Chondrocyte (in vitro differentiated cells): ENCODE measurements around the gene RARB. TPM values are rescaled to one million over a fixed set of nuclear protein-coding genes. Genes with fewer than 3 reads are reported as not detected.

ENCODE experiments used
- DNase-seq: peaks from one replicate; pipeline ENCODE4 v3.0.0; 2021; ENCODE audit warnings: mixed read lengths, low spot score
- H3K27ac Mint-ChIP-seq: one replicate; pipeline ENCODE4 v1.8.0; 2021; ENCODE audit warnings: mild to moderate bottlenecking, moderate library complexity, mixed read lengths; ENCODE audit not compliant: unreplicated experiment
- H3K27me3 Mint-ChIP-seq: 2 replicates; pipeline ENCODE4 v1.8.0; 2021; ENCODE audit warnings: low read depth, mixed read lengths
- H3K36me3 Mint-ChIP-seq: 2 replicates; pipeline ENCODE4 v1.8.0; 2021; ENCODE audit warnings: low read depth, mixed read lengths
- H3K4me1 Mint-ChIP-seq: 2 replicates; pipeline ENCODE4 v1.8.0; 2021; ENCODE audit warnings: low read depth, mild to moderate bottlenecking, mixed read lengths
- H3K4me3 Mint-ChIP-seq: one replicate; pipeline ENCODE4 v1.8.0; 2021; ENCODE audit warnings: mild to moderate bottlenecking, moderate library complexity, mixed read lengths; ENCODE audit not compliant: unreplicated experiment
- H3K9me3 Mint-ChIP-seq: 2 replicates; pipeline ENCODE4 v1.8.0; 2021; ENCODE audit warnings: low read depth, mixed read lengths
- CTCF ChIP-seq: fragments of 200-600 bp; sonication (generic); IDR thresholded peaks from 2 replicates; pipeline ENCODE4 v1.5.0; 2021; ENCODE audit warnings: antibody characterized with exemption, mild to moderate bottlenecking, moderate library complexity
- total RNA-seq: library from RNA; stranded (reverse); gene quantifications from 3 replicates; pipeline ENCODE4 v1.2.1, GENCODE V29; 2021

The RARB gene
- total RNA-seq, 1 donor from 2014 or later: 5.9 TPM

GRCh38 chr3:25442486-25442885 lies 14.4 kb downstream of the RARB start:
- Mint-ChIP-seq H3K4me3 (no peak overlapping the region), H3K36me3 (peaks cover 2% of the 10 kb centered on the region), H3K27ac (no peak overlapping the region), H3K9me3 (no peaks in the 10 kb centered on the region), H3K4me1 (peaks cover 36% of the 10 kb centered on the region), H3K27me3 (no peaks in the 10 kb centered on the region)
- no peak for DNase-seq
- TF ChIP-seq CTCF: no peak

GRCh38 chr3:25444273-25444672 lies 16.2 kb downstream of the RARB start:
- H3K27ac Mint-ChIP-seq: no peak overlapping the region
- H3K4me3 Mint-ChIP-seq: no peak overlapping the region
- H3K36me3 Mint-ChIP-seq: peaks cover 3% of the 10 kb centered on the region
- DNase-seq: no peak
- no peaks in the 10 kb centered on the region for H3K27me3 Mint-ChIP-seq
- H3K9me3 Mint-ChIP-seq: no peaks in the 10 kb centered on the region
- TF ChIP-seq CTCF: no peak
- peaks cover 35% of the 10 kb centered on the region for H3K4me1 Mint-ChIP-seq

DNA sequence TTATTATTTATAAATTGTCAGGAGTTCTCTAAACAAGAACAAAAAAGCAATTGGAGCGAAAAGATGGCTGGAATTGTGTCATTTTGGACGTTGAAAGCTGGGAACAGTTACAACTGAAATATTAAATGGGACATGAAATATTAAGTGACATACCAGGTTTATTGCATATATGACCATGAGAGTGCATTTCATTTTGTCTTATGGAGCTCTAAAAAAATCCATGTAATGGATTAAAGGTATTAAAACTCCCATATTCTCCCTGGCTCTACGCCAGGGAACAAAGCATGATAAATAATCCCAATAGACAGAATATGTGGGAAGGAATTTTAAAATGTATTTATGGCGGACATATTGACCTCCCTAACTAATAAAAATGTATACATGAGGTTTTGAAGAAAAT lies 17.7 kb downstream of the RARB start:
- Mint-ChIP-seq H3K4me1 (peaks cover 43% of the 10 kb centered on the region), H3K27me3 (no peaks in the 10 kb centered on the region), H3K4me3 (no peak overlapping the region), H3K9me3 (no peaks in the 10 kb centered on the region), H3K27ac (no peak overlapping the region), H3K36me3 (peaks cover 3% of the 10 kb centered on the region)
- no peak for DNase-seq
- TF ChIP-seq CTCF: no peak

DNA sequence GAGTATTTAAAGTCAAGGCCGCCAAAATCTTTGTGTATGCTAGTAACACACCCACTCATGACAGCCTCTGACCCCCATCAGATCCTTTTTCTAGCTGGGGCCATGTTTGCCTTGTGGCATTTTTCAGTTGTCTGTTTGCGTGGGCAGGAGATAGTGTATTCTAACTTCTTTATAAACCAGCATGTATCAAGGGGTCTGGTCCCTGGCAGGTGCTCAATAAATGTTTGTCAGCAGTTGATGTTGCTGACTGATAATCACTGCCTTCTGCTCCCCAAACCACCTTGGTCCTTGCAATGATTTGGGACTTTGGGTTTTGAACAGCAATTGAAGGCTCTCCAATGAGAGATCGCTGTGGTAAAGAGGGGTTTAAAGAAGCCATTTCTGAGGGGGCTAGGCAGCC lies 19.2 kb downstream of the RARB start:
- Mint-ChIP-seq H3K27me3 (no peaks in the 10 kb centered on the region), H3K9me3 (no peaks in the 10 kb centered on the region), H3K36me3 (peaks cover 3% of the 10 kb centered on the region), H3K4me1 (peaks cover 52% of the 10 kb centered on the region), H3K4me3 (no peak overlapping the region), H3K27ac (no peak overlapping the region)
- DNase-seq: no peak
- no peak for TF ChIP-seq CTCF

DNA sequence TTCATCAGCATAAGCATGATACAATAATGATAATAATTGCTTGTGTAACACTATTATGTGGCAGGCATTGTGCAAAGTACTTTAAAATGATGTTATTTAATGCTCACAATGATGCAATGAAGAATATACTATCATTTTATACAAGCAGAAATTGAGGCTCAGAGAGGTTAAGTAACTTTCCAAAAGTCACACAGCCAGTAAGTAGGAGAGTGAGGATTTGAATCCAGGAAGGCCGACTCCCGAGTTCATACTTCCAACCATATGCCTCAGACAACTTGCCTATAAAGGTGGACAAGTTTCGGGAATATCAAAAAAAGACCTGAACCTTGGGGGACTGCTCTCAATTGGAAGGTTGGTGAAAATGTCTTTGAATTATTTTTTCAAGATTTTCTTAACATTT lies 19.9 kb downstream of the RARB start:
- DNase-seq: no peak
- H3K36me3 Mint-ChIP-seq: peaks cover 3% of the 10 kb centered on the region
- peaks cover 48% of the 10 kb centered on the region for H3K4me1 Mint-ChIP-seq
- no peak for TF ChIP-seq CTCF
- no peaks in the 10 kb centered on the region for H3K9me3 Mint-ChIP-seq
- no peak overlapping the region for H3K4me3 Mint-ChIP-seq
- H3K27ac Mint-ChIP-seq: no peak overlapping the region
- H3K27me3 Mint-ChIP-seq: no peaks in the 10 kb centered on the region
